ENCODE results near the gene PCLO.

- TF ChIP-seq JUN (CRISPR knock-in tag; IDR thresholded peaks at IDR 0.05) (no peak), KAT7 (CRISPR knock-in tag; IDR thresholded peaks at IDR 0.05; ENCODE audit: borderline replicate concordance) (no peak), SP1 (CRISPR knock-in tag; conservative IDR thresholded peaks at IDR 0.05) (no peak), CTCF (IDR thresholded peaks at IDR 0.05) (no peak), ETV6 (CRISPR knock-in tag; IDR thresholded peaks at IDR 0.05) (no peak)
These were observed 102.5 kb downstream of the PCLO start for GRCh38 chr7:83060218-83060617.

Measured in WTC11 (cell line).